H9 (cell line): ENCODE results near the gene SMURF1. TPM values are rescaled to one million over a fixed set of nuclear protein-coding genes. Genes with fewer than 3 reads are reported as not detected.
"Not testable (repeated sequence)": the region's sequence is repeated elsewhere in the genome, so short reads cannot be mapped to it uniquely, and the experiment has no call there.

ENCODE experiments used
- DNase-seq: peaks from one replicate; pipeline ENCODE4 v3.0.0-alpha.2; 2017
- H2AFZ ChIP-seq: one replicate; pipeline ENCODE4 v1.6.1; 2013; ENCODE audit warnings: mild to moderate bottlenecking, low read length, control low read depth, moderate library complexity
- H2AK5ac ChIP-seq: 2 replicates; pipeline ENCODE4 v1.6.1; 2013; ENCODE audit warnings: low read length, control low read depth, mixed read lengths; ENCODE audit not compliant: insufficient read length
- H2BK120ac ChIP-seq: one replicate; pipeline ENCODE4 v1.6.1; 2013; ENCODE audit warnings: low read depth, mild to moderate bottlenecking, low read length, control low read depth, inconsistent platforms; ENCODE audit not compliant: poor library complexity, severe bottlenecking
- H2BK12ac ChIP-seq: 2 replicates; pipeline ENCODE4 v1.6.1; 2013; ENCODE audit warnings: low read length, control low read depth, mixed read lengths, low read depth; ENCODE audit not compliant: insufficient read length
- H2BK15ac ChIP-seq: 2 replicates; pipeline ENCODE4 v1.6.1; 2013; ENCODE audit warnings: low read depth, low read length, control low read depth
- H2BK20ac ChIP-seq: one replicate; pipeline ENCODE4 v1.6.1; 2013; ENCODE audit warnings: low read depth, mild to moderate bottlenecking, low read length, control low read depth, inconsistent platforms; ENCODE audit not compliant: poor library complexity, severe bottlenecking
- H2BK5ac ChIP-seq: 2 replicates; pipeline ENCODE4 v1.6.1; 2013; ENCODE audit warnings: low read length, control low read depth, mixed read lengths; ENCODE audit not compliant: insufficient read length
- H3K14ac ChIP-seq: 2 replicates; pipeline ENCODE4 v1.6.1; 2013; ENCODE audit warnings: low read length, control low read depth; ENCODE audit not compliant: insufficient read depth
- H3K18ac ChIP-seq: 2 replicates; pipeline ENCODE4 v1.6.1; 2013; ENCODE audit warnings: low read depth, mild to moderate bottlenecking, mixed read lengths, low read length, control low read depth; ENCODE audit not compliant: insufficient read length
- H3K23ac ChIP-seq: 2 replicates; pipeline ENCODE4 v1.6.1; 2013; ENCODE audit warnings: low read length, control low read depth, mixed read lengths, low read depth; ENCODE audit not compliant: insufficient read length
- H3K23me2 ChIP-seq: 2 replicates; pipeline ENCODE4 v1.6.1; 2013; ENCODE audit warnings: low read depth, mild to moderate bottlenecking, mixed read lengths, low read length, control low read depth; ENCODE audit not compliant: insufficient read length, poor library complexity, severe bottlenecking
- H3K27ac ChIP-seq: 2 replicates; pipeline ENCODE4 v1.5.1; 2013; ENCODE audit warnings: low read length, control low read depth, mixed read lengths, low read depth; ENCODE audit not compliant: insufficient read length
- H3K27me3 ChIP-seq: 2 replicates; pipeline ENCODE4 v1.6.1; 2013; ENCODE audit warnings: low read length, control low read depth, inconsistent platforms; ENCODE audit not compliant: insufficient read depth
- H3K4ac ChIP-seq: 2 replicates; pipeline ENCODE4 v1.6.1; 2013; ENCODE audit warnings: low read depth, mild to moderate bottlenecking, control low read depth, inconsistent platforms, low read length, moderate library complexity
- H3K4me1 ChIP-seq: 2 replicates; pipeline ENCODE4 v1.6.1; 2013; ENCODE audit warnings: low read length, control low read depth, inconsistent platforms; ENCODE audit not compliant: insufficient read depth
- H3K4me2 ChIP-seq: 2 replicates; pipeline ENCODE4 v1.6.1; 2013; ENCODE audit warnings: low read length, control low read depth, mixed read lengths; ENCODE audit not compliant: insufficient read length, insufficient read depth
- H3K56ac ChIP-seq: 2 replicates; pipeline ENCODE4 v1.6.1; 2013; ENCODE audit warnings: low read depth, mild to moderate bottlenecking, mixed read lengths, low read length, control low read depth; ENCODE audit not compliant: insufficient read length
- H3K79me1 ChIP-seq: 2 replicates; pipeline ENCODE4 v1.6.1; 2013; ENCODE audit warnings: low read depth, mild to moderate bottlenecking, moderate library complexity, low read length, control low read depth, inconsistent platforms; ENCODE audit not compliant: insufficient read depth, poor library complexity, severe bottlenecking
- H3K79me2 ChIP-seq: 2 replicates; pipeline ENCODE4 v1.6.1; 2013; ENCODE audit warnings: low read length, control low read depth, inconsistent platforms; ENCODE audit not compliant: insufficient read depth
- H3K9ac ChIP-seq: 2 replicates; pipeline ENCODE4 v1.6.1; 2013; ENCODE audit warnings: low read length, control low read depth, mixed read lengths; ENCODE audit not compliant: insufficient read length; ENCODE audit errors: extremely low read depth
- H3K9me3 ChIP-seq: one replicate; pipeline ENCODE4 v1.6.1; 2013; ENCODE audit warnings: low read depth, low read length, inconsistent platforms; ENCODE audit not compliant: control insufficient read depth
- H3T11ph ChIP-seq: one replicate; pipeline ENCODE4 v1.6.1; 2013; ENCODE audit warnings: mild to moderate bottlenecking, low read length, control low read depth, inconsistent platforms
- H4K20me1 ChIP-seq: one replicate; pipeline ENCODE4 v1.6.1; 2013; ENCODE audit not compliant: control insufficient read depth, insufficient read length, insufficient read depth
- H4K5ac ChIP-seq: 2 replicates; pipeline ENCODE4 v1.6.1; 2013; ENCODE audit warnings: low read depth, mild to moderate bottlenecking, mixed read lengths, low read length, control low read depth; ENCODE audit not compliant: insufficient read length
- H4K8ac ChIP-seq: replicated peaks from 2 replicates; pipeline ENCODE4 v1.6.1; 2013; ENCODE audit warnings: low read length, control low read depth, mixed read lengths, low read depth; ENCODE audit not compliant: insufficient read length
- H4K91ac ChIP-seq: 2 replicates; pipeline ENCODE4 v1.6.1; 2013; ENCODE audit warnings: low read depth, mild to moderate bottlenecking, moderate library complexity, mixed read lengths, low read length, control low read depth; ENCODE audit not compliant: insufficient read length
- H3K27ac Mint-ChIP-seq, 3 experiments: 2 replicates in 2 of 3; 3 replicates in 1 of 3; pipeline ENCODE4 v1.8.0; 2020 to 2021; ENCODE audit warnings: mixed read lengths in 3 of 3, mild to moderate bottlenecking in 1 of 3, moderate library complexity in 1 of 3
- H3K27me3 Mint-ChIP-seq: 2 replicates; pipeline ENCODE4 v1.8.0; 2021; ENCODE audit warnings: low read depth, mild to moderate bottlenecking, moderate library complexity, mixed read lengths
- H3K36me3 Mint-ChIP-seq, 3 experiments: 2 replicates in 2 of 3; 3 replicates in 1 of 3; pipeline ENCODE4 v1.8.0; 2020 to 2021; ENCODE audit warnings: low read depth in 3 of 3, mixed read lengths in 3 of 3; ENCODE audit not compliant: insufficient read depth in 1 of 3
- H3K4me1 Mint-ChIP-seq, 2 experiments: 2 replicates each; pipeline ENCODE4 v1.8.0; 2020; ENCODE audit warnings: mixed read lengths in 2 of 2
- H3K4me3 Mint-ChIP-seq, 2 experiments: 2 replicates in 1 of 2; 3 replicates in 1 of 2; pipeline ENCODE4 v1.8.0; 2020 to 2021; ENCODE audit warnings: mild to moderate bottlenecking in 2 of 2, mixed read lengths in 2 of 2, moderate library complexity in 1 of 2
- H3K9me3 Mint-ChIP-seq, 2 experiments: 2 replicates in 1 of 2; 3 replicates in 1 of 2; pipeline ENCODE4 v1.8.0; 2020; ENCODE audit warnings: mild to moderate bottlenecking in 2 of 2, mixed read lengths in 2 of 2, moderate library complexity in 1 of 2
- WGBS: extraction: QIAGEN DNeasy Blood & Tissue Kit; methylation state at CpG from one replicate; pipeline ENCODE4 v1.1.7; 2013; ENCODE audit warnings: missing lambda C conversion rate, low lambda C conversion rate, mixed read lengths; ENCODE audit not compliant: insufficient read length; ENCODE audit errors: extremely low coverage; 5-methylcytosine and 5-hydroxymethylcytosine counted together
- total RNA-seq: library from RNA; stranded (reverse); gene quantifications from 2 replicates; pipeline ENCODE4 v1.2.1, GENCODE V29; 2021

Gene SMURF1
- total RNA-seq, 1 experiment from 2014 or later: 29.4 TPM

DNA sequence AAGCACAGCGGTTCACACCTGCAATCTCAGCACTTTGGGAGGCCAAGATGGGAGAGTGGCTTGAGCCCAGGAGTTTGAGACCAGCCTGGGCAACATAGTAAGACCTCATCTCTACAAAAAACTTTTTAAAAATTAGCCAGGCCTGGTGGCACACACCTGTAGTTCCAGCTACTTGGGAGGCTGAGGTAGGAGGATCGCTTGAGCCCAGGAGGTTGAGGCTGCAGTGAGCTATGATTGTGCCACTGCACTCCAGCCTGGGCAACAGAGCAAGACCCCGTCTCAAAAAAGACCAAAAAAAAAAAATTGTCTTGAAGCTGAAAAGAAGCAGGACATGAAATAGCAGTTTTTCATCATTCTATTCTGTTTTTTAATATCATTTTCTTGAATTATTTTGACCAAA is 99.0 kb downstream of the SMURF1 start:
- not testable (repeated sequence) for H3K9ac ChIP-seq, DNase-seq, H2BK5ac ChIP-seq, H3K27me3 Mint-ChIP-seq, H2AFZ ChIP-seq, H3K27ac Mint-ChIP-seq, H4K5ac ChIP-seq, H3K23me2 ChIP-seq, H4K91ac ChIP-seq, H3K9me3 Mint-ChIP-seq, H3K79me2 ChIP-seq, H3K4me1 Mint-ChIP-seq, H3K14ac ChIP-seq, H4K20me1 ChIP-seq, H2BK15ac ChIP-seq, H2AK5ac ChIP-seq, H3K27ac ChIP-seq, H2BK12ac ChIP-seq, H2BK120ac ChIP-seq, H3K4ac ChIP-seq, H3K79me1 ChIP-seq, H3K23ac ChIP-seq, H3K18ac ChIP-seq, H3K56ac ChIP-seq, H3K4me2 ChIP-seq, H3K9me3 ChIP-seq, H2BK20ac ChIP-seq, H3T11ph ChIP-seq, H4K8ac ChIP-seq, H3K27me3 ChIP-seq, H3K4me1 ChIP-seq, H3K4me3 Mint-ChIP-seq
- peaks cover 35 to 85% (median 74%) of the 10 kb centered on the region in 3 experiments for H3K36me3 Mint-ChIP-seq
- no CpG with 5 or more reads among the region's 3 CpGs for WGBS
